Liver (tissue), 3 donors: ENCODE results near the gene SNCAIP.

Source experiments
- ATF3 ChIP-seq: IDR thresholded peaks from 2 replicates; pipeline ENCODE4 v1.6.1; 2016; ENCODE audit warnings: antibody characterized with exemption
- CTCF ChIP-seq: fragments of 150-350 bp; IDR thresholded peaks from 2 replicates; pipeline ENCODE4 v1.5.1; 2017; ENCODE audit warnings: improper control_type of control experiment, low read depth, low read length; ENCODE audit not compliant: missing input control
- EGR1 ChIP-seq, 2 donors: IDR thresholded peaks; 2 replicates each; pipeline ENCODE4 v1.6.1; 2016 to 2018; ENCODE audit warnings: antibody characterized with exemption in 2 of 2, low read depth in 2 of 2
- HNF4A ChIP-seq, 2 donors: conservative IDR thresholded peaks; 2 replicates each; pipeline ENCODE4 v1.6.1; 2016; ENCODE audit warnings: antibody characterized with exemption in 2 of 2, mild to moderate bottlenecking in 2 of 2
- JUND ChIP-seq, 2 donors: IDR thresholded peaks; 2 replicates each; pipeline ENCODE4 v1.6.1; 2016; ENCODE audit warnings: antibody characterized with exemption in 2 of 2
- MAX ChIP-seq: IDR thresholded peaks from 2 replicates; pipeline ENCODE4 v1.6.1; 2016; ENCODE audit warnings: antibody characterized with exemption
- RAD21 ChIP-seq, 2 donors: IDR thresholded peaks; 2 replicates each; pipeline ENCODE4 v1.6.1; 2016; ENCODE audit warnings: antibody characterized with exemption in 2 of 2, mild to moderate bottlenecking in 2 of 2
- REST ChIP-seq: IDR thresholded peaks from 2 replicates; pipeline ENCODE4 v1.6.1; 2016; ENCODE audit warnings: antibody characterized with exemption, mild to moderate bottlenecking
- SP1 ChIP-seq: IDR thresholded peaks from 2 replicates; pipeline ENCODE4 v1.6.1; 2018; ENCODE audit warnings: antibody characterized with exemption, mild to moderate bottlenecking
- TAF1 ChIP-seq: conservative IDR thresholded peaks from 2 replicates; pipeline ENCODE4 v1.6.1; 2016; ENCODE audit warnings: antibody characterized with exemption, mild to moderate bottlenecking
- YY1 ChIP-seq: IDR thresholded peaks from 2 replicates; pipeline ENCODE4 v1.6.1; 2016; ENCODE audit warnings: antibody characterized with exemption, mild to moderate bottlenecking
- donor health status: healthy.
- donor health status: healthy.

GRCh38 chr5:122462486-122462885, 150.4 kb downstream of the SNCAIP start:
- TF ChIP-seq CTCF (no peak), JUND (IDR thresholded peaks at IDR 0.05) (no peak), HNF4A (conservative IDR thresholded peaks at IDR 0.05) (no peak), MAX (no peak), EGR1 (IDR thresholded peaks at IDR 0.05; ENCODE audit: low read depth in 2 of 2) (no peak), TAF1 (no peak), RAD21 (IDR thresholded peaks at IDR 0.05) (no peak), YY1 (no peak), ATF3 (no peak), SP1 (no peak), REST (no peak)
